HG03045 (cell line): ENCODE data around the gene COPS4.
"Not testable (repeated sequence)": the region's sequence is repeated elsewhere in the genome, so short reads cannot be mapped to it uniquely, and the experiment has no call there.

Source experiments
- ATAC-seq: cut with Tn5 transposase; IDR thresholded peaks from one replicate; pipeline ENCODE4 v1.9.1; 2021; ENCODE audit warnings: mild to moderate bottlenecking, moderate library complexity; ENCODE audit not compliant: unreplicated experiment

COPS4 gene

DNA sequence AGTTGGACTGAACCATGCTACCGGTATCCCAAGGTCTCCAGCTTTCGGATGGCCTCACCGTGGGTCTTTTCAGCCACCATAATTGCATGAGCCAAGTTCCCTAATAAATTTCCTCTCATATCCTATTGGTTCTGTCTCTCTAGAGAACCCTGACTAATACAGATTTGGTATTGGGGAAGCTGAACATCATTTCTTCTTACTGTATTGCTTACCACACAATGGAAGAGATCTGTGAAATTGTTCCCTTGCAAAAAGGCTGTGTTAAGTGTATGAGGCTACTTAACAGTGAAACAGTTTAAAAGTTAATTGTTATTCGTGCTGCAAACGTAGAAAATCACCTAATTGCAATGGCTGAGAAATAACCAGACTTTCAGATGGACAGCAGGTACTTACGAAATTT lies 45.6 kb downstream of the COPS4 start:
- no peak for ATAC-seq

DNA sequence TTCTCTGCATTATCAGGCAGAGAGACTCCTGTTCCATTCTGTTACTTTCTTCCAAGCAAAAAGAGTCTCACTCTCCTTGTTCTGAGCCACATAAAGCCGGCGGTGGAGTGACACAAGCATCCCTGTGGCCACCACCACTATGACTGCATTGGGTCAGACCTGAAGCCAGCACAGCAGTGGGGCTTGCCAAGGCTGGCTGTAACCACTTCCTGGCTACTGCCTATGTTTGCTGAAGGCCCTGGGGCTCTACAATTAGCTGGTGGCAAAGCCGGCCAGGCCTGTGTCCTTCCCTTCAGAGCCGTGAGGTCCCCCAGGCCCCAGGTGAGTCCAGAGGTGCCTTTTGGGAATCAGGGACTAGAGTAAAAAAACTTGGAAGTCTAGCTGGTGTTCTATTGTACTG lies 47.8 kb downstream of the COPS4 start:
- no peak for ATAC-seq

- ATAC-seq, result no peak
Observed at GRCh38 chr4:83083925-83084475, 49.0 kb downstream of the COPS4 start.

DNA sequence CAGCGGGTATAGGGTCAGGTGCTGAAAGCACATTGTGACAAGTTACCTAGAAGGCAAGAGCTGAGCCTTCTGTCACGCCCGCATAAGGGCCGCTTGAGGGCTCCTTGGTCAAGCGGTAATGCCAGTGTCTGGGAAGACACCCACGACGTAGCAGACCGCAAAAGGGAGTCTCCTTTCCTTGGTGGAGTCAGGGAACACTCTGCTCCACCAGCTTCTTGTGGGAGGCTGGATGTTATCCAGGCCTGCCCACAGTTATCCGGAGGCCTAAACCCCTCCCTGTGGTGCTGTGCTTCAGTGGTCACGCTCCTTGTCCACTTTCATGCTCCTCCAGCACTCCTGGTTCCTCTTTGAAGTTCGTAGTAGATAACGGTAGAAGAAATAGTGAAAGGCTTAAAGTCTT lies 50.0 kb downstream of the COPS4 start:
- ATAC-seq, result not testable (repeated sequence)

DNA sequence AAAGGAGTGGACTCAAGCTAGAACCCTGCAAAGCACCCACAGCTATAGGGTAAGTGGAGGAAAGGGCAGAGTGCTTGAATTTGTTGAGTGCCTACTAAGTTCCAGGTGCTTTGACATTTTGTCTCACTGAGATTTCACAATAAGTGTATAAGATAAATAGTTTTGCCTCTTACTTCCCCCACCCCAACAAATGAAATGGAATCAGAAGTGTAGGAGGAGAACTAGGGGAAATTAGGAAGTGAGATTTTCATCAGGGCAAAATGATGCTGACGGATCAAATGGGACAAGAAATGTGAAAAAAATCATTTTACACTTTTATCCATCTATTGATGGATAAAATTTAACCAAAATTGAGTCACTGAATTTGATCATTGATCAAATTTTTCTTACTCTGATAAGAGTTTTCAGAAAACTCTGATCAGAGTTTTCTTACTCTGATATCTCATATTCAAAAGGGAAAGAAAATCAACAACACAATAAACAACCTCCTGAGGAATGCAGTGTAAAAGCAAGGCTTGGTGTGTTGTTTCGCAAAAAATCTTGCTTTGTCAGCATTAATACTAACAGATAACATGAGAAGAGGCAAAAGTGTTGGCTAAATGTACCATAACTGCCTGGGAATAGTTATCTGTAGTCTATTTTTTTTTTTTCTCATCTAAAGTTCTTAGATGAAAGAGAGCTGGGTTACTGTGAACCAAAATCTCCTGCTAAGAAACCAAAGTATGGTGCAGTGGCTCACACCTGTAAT lies 54.6 kb downstream of the COPS4 start:
- ATAC-seq, result no peak

DNA sequence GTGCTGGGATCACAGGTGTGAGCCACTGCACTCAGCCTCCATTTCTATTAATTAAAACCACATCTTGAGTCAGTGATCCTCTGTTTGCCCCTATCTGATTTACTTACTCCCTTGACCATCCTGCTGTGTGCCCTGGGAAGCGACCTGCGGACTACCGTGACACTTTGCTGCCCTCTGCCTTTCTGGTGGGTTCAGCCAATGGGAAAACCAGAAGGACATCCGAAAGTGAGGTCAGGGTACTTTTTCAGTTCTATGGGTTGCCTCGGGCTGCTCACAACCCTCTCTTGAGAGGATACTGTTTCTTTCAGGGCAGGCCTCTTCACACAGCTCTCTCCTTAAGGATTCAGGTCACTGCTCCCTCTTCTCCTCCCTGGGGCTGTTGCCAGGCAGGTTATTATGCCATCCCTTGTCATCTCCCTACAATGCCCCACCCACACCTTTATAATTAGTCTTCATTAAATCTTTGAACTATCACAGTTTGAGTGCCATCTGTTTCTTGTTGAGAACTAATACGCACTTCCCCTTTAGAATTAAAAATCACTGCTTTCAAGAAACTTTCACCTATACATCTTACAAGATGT lies 58.2 kb downstream of the COPS4 start:
- no peak for ATAC-seq

DNA sequence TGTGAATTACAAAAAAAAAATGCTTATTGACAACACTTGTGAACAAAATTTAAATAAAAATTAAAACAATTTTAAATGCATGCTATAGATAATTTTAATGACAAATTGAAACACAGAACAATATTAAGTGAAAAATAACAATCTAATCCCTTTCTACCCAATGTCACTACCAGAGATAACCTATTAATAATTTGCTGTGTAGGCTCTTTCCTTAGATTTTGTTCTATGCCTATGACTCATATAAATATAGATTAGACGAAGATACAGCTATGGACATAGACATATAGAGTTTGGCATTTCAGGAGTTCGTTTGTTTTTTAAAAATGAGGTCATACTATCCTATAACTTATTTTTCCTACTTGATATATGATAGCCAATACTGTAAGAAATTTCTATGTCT lies 61.4 kb downstream of the COPS4 start:
- no peak for ATAC-seq

- ATAC-seq, result no peak
Observed at GRCh38 chr4:83104991-83105390, 70.0 kb downstream of the COPS4 start.

DNA sequence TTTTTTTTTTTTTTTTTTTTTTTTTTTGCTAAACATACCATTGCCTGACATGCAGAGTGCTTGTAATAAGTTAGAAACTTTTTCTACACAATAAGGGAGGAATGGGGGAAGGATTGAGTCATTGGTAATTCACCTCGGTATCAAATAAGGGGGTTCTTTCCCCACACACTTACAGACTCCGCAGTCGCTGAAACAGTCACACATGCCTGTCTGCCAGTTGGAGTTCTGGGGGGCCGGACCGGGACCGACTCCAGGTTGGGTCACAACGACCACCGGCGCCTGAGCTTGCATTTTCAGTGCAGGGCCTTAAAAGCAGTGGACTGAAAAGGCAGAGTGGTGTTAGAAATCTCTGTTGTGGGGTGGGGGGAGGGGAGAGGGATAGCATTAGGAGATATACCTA lies 72.6 kb downstream of the COPS4 start:
- no peak for ATAC-seq

DNA sequence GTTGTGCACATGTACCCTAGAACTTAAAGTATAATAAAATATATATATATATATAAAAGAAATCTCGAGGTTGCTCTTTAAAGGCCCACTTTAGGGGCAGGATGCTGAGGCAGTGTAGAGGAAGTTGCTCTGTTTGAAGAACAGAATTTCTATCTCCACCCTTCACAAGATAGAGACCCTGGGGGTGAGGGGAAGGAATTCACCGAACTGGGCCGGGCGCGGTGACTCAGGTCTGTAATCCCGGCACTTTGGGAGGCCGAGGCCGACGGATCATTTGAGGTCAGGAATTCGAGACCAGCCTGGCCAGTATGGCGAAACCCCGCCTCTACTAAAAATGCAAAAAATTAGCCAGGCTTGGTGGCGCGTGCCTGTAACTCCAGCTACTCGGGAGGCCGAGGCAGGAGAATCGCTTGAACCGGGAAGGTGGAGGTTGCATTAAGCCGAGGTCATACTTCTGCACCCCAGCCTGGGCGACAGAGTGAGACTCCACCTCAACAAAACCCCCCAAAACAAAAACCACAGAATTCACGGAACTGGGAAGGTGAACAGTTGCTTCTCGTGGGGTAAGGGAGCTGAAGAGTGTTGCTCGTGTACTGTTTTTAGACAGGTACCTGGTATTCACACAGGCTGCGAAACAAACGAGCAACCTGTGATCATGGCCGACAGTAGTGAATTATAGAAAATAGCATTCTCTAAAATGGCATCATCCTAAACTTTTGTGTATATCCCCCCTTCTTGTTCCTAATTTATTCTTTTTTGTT lies 73.3 kb downstream of the COPS4 start:
- ATAC-seq, result no peak

- peak; percentile 32 for ATAC-seq
Observed at GRCh38 chr4:83109480-83110222, 74.7 kb downstream of the COPS4 start.

DNA sequence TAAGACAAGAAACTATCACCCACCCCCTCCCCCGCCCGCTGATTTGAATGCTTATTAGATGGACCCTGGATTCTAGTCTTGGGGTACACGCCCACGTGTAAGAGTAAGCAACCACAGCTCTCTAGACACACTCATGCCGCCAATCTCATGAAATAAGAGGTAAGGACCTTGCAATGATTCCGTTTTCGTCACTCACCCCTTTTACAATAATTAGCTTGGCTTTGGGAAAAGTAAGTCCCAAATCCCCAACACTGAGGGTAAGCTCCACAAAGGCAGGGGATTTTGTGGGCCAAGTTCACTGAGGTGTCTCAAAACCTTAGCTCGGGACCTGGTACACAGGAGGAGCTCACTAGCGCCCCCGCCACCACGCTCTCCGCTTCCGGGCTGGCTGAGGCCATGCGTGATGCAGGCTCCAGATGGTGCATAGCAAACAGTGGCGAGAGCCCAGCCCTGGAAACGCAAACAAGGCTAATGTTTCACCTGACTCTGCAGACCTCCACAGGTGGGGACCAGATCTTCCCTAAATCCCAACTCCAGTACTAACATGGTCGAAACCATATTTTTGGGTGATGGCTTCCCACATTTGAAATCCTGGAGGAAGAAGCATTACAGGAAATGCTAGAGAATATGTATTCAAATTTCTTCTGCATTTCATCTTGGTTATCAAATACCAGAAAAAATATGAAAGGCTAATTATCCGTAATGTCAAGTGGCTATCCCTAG lies 75.4 kb downstream of the COPS4 start:
- peak; percentile 84 for ATAC-seq

DNA sequence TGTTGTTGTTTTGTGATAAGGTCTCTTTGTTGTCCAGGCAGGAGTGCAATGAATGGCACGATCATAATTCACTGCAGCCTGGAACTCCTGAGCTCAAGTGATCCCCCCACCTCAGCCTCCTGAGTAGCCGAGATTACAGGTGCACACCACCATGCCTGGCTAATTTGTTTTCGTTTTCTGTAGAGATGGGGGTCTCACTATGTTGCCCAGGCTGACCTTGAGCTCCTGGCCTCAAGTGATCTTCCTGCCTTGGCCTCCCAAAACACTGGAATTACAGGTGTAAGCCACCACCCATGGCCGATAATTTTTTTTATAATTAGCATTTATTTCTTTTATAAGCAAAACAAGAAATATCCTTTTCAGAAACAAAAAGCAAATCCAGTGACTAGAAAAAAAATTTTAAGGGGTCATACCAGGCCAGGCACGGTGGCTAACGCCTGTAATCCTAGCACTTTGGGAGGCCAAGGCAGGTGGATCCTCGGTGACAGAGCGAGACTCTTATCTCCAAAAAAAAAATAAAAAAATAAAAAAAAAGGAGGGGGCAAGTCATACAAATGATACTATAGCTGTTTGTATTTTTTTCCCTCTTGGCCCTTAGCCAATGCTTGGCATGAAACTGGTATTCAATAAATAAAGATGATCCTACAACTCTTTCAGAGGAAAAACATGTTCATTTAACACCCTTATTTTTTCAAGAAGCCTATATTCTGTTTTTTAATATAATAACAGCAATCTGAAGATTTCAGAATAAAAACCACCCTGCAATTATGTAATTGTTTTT lies 76.2 kb downstream of the COPS4 start:
- no peak for ATAC-seq

DNA sequence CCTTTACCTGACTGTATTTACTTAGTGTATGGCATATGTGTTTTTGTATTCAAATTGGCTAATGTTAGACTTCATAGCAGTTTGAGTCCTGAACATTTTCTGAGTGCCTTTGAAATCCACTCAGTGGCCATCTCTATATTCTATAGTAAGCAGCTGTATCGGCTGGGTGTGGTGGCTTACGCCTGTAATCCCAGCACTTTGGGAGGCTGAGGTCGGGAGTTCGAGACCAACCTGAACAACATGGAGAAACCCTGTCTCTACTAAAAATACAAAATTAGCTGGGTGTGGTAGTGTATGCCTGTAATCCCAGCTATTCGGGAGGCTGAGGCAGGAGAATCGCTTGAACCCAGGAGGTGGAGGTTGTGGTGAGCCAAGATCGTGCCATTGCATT lies 76.8 kb downstream of the COPS4 start:
- not testable (repeated sequence) for ATAC-seq

GRCh38 chr4:83112231-83112630 lies 77.2 kb downstream of the COPS4 start:
- ATAC-seq, result no peak

GRCh38 chr4:83112678-83113428 lies 77.9 kb downstream of the COPS4 start:
- no peak for ATAC-seq

- no peak for ATAC-seq
Observed at GRCh38 chr4:83113429-83113786, 78.4 kb downstream of the COPS4 start.

- ATAC-seq, result peak; percentile 27
Observed at GRCh38 chr4:83114576-83114975, 79.6 kb downstream of the COPS4 start, which contains the start of gene PLAC8. Gene PLAC8, minus strand, starts transcription at chr4:83114729. Its CDS starts 6,808 bp downstream, at chr4:83107921.

DNA sequence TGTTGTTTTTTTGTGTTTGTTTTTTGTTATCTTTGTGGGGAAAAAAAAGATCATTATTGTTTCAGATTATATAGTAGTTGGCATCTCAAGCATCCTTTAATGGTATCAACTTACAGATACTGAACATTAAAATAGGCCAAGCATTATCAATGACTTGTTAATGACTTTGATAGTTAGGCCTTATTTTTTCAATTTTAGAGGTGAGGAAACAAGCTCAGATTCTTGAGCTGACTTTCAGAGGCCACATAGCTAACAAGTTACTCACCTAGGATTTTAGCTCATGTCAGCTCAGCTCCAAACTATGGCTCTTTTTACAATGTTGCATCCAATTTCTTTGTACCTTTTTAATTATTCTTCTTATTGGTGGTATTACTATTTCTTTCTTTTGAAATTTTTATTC lies 80.0 kb downstream of the COPS4 start:
- no peak for ATAC-seq
